Gastrocnemius medialis (tissue), 4 donors: ENCODE results near the gene ITIH3.

Experiments
- CTCF ChIP-seq, 5 experiments: fragments of 450-650 bp in 3 of 5; fragments of 200-600 bp in 2 of 5; sonication (generic) in 2 of 5; IDR thresholded peaks in 4 of 5; conservative IDR thresholded peaks in 1 of 5; 1 replicate in 4 of 5; 2 replicates in 1 of 5; pipeline ENCODE4 v1.5.1; 2016 to 2019; ENCODE audit warnings: antibody characterized with exemption in 5 of 5, mild to moderate bottlenecking in 3 of 5, moderate library complexity in 3 of 5
- POLR2A ChIP-seq, 2 donors: fragments of 450-650 bp; IDR thresholded peaks; one replicate each; pipeline ENCODE4 v1.6.1; 2017; ENCODE audit warnings: antibody characterized with exemption in 2 of 2, mild to moderate bottlenecking in 2 of 2, moderate library complexity in 2 of 2

DNA sequence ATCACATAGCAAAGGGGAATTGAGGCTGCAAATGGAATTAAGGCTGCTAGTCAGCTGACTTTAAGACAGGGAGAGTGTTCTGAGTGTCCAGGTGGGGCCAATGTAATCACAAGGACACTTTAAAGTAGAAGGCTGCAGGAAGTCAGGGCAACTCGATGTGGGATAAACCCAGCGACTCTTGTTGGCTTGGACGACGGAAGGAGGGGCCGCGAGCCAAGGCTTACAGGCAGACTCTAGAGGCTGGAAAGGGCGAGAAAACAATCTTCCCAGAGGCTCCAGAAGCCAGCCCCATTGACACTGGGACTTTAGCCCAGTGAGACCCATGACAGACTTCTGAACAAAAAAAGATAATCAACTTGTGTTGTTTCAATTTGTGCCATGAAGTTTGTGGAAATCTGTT is 53.1 kb downstream of the ITIH3 start:
- TF ChIP-seq CTCF (IDR thresholded peaks at IDR 0.05 in 4 of 5, conservative IDR thresholded peaks at IDR 0.05 in 1 of 5) (no peak), POLR2A (IDR thresholded peaks at IDR 0.05) (no peak)
